Eye (tissue), 1 donor: Measurements from ENCODE around the gene RASAL2.

ENCODE experiments used
- DNase-seq: peaks from one replicate; pipeline ENCODE4 v3.0.0-alpha.2; 2015

RASAL2 gene

DNA sequence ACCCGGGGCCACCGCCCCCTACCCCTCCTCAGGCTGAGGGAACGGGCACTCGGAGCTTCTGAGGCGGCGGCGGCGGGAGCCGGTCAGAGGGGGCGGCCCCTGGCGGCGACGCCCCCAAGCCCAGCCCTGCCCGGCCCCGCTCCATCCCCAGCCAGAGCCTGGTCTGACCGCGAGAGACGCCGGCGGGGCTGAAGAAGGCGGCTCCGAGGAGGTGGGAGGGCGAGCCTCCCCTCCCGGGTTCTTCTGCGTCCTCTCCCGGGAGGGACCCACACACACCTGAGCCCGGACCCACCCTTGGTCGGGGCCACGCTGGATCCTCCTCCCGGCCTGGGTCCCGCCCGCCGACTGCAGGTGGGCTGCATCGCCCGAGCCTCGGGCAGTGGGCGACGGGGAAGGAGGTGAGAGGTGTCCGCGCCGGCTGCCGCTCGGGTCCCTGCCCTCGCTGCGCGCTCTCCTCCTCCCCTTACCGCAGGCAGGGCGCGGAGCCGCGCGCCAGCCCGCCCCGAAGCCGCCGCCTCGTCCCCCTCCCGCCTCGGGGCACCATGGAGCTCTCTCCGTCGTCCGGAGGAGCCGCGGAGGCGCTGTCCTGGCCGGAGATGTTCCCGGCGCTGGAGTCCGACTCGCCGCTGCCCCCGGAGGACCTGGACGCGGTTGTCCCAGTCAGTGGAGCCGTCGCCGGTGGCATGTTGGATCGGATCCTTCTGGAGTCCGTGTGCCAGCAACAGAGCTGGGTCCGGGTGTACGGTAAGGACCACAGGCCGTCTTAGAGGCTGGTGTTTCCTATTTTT, at the start of gene RASAL2:
Gene RASAL2 (plus strand): TSS at position 154 of the 788 bp plus-strand sequence. CDS start 389 bp downstream, at position 543.
- DNase-seq = peak; percentile 92

DNA sequence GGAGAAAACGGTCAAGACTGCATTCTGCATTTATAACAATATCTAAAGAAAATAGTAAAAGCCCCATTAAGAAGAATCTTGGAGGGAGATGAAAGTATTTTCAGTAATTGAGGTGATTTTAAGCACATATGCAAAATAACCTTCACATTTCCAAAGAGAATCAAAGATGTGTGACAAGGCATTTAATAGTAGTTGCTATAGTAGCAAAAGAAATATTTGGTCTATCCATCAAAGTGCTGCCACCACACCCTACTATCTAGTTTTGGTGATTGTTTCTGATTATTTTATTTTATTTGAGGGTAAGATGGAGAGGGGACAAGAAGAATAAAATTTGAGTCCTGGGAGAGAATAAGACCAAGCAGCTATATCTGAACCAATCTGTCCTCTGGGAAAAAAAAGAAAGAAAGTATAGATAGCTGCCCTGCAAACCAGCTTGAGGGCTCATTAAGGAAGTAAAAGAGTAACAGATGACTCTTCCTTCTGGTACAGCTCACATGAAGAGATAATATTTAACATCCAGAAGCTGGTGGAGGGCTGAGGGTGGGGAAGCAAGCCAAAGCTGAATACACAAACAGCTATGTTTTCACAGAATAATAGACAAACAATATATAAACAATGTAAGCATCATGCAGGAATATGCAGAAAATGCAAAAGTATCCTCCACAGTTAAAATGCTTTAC, 47.2 kb upstream of the RASAL2 start:
- no peak for DNase-seq

DNA sequence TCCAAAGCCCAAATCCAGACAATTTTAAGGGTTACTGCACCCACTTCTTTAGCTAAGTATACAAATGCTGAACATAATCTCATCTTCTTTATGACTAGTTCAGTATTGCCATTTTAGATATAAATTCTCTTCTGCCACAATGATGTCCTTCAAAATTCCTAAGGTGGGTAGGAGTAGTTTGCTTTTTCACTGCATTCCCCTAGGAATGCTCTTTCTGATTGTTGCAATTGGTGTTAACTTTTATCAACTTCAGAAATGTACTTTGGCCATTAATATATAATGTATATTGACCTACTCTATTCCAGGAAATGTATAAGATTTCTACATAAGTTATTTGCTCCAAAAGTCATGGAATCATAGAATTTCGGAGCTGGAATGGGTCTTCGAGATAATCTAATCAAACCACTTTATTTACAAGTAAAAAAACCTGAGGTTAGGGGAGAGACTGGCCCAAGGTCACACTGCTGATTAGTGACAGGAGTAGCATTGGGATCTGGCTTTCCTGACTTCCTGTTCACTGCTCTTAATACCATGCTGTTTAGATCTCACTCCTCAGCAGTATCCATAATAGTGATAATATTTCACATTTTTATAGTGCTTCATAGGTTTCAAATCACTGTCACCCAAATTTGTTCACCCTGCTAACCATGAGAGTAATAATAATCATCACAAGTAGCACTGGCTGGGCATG, 46.4 kb upstream of the RASAL2 start:
- no peak for DNase-seq

DNA sequence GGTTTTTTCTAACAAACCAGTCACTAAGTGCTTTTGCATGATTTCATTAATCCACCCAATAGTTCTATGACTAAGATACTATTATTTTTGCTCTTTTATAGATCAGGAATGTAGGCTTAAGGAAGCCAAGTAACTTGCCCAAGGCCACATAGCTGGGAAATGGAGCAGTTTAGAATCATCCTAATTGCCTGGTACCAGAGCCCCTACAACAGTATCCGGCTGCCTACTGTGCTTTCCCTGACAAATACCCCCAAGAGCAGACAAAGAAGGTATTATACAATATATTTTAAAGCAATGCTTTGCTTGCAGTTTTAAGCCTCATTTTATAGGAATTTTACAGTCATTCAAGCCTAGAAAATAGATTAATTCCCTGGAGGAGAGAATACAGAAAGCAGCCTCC, 45.5 kb upstream of the RASAL2 start:
- no peak for DNase-seq

DNA sequence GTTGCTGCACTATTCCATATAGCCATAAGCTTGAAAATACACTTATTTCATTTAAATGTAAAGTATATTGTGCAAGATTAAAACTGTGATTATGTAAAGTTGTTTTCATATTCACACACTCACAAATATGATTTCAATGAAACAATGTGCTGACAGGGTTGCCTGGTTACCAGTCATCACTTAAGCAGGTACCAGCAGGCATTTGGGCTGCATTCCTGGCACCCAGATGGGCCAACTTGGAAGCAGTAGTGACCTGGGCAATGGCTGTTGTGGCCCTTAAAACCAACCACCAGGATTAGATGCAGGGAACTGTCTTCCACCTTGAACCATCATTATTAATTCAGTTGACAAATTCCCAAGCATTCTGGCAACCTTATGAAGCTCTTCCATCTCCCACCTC, 45.0 kb upstream of the RASAL2 start:
- DNase-seq = no peak

DNA sequence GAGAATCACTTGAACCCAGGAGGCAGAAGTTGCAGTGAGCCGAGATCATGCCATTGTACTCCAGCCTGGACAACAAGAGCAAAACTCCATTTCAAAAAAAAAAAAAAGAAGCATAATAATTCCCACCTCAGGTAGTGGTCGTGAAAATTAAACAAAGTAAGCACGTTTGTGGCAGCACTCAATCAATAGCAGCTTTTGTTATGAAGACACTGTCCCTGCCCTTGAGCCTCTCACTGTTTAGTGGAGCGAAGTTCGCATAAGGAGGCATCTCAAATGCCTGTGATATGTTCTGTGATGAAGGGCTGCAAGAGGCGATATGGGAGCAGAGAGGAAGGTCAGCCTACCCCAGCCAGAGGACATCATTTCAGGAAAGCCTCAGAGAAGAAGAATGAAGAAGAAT, 43.8 kb upstream of the RASAL2 start:
- no peak for DNase-seq

DNA sequence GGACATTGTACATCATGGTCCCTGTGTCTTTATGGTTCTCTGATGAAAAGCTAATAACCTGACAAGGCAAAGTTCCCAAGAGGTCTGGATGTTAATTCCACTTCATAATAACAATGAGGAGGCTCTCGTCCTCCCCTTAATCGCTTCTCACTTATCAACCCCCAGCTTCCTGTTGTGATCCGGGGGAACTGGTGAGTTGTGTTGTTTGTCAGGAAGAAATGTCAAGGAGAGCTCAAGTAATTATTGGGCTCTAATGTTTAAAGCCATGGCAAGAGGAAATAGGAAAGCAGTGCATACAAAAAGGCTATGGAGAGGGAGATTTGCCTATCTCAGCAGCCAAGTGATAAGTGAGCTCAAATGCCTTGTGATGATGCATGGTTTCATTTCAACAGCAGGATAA, 42.8 kb upstream of the RASAL2 start:
- no peak for DNase-seq

DNA sequence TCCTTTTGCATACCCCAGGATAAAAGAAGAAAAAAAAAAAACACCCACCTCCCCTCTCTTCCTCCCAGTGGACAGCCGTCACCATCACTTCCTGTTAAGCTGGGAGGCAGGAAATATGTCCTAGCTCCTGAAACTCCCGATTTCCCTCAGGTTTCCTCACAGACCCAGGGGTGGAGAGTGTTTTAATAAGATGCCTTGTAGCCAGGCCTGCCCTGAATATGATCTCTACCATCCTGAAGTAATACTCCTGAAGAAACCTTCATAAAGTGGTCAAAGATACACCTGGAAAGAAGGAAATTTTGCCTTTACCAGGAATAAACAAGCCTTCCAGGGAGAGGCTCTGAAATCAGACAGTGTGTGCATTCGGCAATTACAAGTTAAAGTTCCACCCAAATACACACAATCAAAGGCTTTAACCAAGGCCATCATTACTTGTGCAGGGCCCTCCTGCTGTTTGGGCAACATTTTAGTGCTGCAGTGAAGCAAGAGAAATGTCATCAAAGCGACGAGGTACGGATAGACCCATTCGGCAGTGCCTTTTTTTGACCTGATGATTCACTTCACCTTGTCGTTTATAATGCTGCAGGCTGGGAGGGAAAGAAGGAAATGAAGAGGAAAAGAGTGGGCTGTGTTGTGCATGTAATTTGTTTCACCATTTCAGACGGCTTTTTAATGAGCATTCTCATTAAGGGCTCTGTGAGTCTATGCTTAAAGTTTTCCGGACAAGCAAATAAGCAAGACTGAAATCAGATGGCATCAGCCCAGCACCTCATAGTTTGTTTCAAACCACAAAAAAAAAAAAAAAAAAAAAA, 41.0 kb upstream of the RASAL2 start:
- DNase-seq = peak; percentile 83

DNA sequence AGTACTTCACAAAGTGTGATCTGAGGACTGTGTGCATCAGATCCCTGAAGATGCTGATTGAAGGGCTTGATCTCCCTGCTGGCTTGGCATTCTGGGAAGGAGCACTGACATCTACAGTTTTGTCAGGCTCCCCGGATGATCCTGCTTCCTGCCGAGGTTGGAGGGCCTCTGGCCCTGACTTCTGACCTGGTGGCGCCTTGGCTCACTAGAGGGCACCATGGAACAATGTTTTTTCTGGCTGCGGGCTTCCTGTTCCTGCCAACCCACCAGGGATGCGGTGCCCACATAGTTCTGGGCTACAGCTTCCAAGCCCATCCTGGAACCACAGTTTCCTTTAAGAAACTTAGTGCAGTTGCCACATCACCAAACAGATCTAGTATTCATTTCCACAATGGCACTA, 38.8 kb upstream of the RASAL2 start:
- DNase-seq = no peak

DNA sequence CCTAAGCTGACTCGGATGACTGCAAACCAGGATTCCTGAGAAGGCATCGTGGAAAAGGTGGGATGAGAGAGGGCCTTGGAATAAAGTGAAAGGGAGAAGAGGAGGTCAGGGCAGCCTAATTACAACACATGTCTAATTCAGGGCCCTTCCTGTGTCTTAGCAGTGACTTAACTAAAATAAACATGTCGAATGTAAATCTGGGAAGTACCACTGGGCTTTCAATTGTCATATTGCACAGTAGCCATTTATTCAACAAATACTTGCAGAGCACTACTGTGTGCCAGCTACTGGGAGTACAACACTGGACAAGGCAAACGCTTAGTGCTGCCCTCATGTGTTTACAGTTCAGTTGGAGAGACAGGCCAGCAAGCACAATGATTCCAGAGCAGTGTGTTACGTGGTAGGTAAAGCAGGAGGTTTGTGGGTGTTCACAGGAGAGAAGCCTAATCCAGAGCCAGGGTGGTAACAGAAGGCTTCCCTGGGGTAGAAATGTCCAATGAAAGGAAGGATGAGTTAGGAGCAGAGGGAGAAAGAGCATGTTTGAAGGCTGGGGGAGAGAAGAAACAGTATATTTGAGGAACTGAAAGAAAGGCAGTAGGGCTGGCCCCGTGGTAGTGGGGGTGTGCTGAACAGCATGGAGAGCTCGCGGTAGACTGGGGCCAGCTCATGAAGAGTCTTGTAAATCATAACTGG, 38.0 kb upstream of the RASAL2 start:
- DNase-seq = no peak

DNA sequence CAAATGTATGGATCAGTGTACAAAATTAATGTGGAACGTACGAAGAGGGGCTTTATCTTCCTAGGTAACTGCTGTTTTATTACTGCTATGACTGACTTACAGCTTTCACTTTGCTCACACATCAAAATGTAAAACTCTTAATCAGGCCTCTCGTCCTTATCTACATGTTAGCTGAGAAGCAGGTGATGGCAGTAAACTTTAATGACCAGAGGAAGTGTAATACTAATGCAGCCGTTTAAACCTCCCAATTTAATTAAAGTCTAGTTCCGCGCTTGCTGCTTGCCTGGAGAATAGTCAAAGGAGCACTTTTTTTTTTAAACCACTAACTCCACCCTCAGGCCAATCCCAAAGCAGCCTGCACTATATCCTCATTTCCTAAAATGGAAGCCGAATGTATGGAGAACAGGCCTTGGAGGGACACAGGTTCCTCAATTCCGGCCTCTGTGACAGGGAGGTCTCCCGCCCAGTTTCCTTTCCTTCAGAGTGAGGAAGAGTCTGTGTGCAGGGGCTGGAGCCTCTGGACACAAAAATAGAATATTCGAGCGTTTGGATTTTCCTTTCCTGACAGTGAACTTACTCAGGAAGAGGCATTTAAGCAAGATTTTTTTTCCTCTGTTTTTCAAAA, 36.7 kb upstream of the RASAL2 start:
- DNase-seq = no peak

DNA sequence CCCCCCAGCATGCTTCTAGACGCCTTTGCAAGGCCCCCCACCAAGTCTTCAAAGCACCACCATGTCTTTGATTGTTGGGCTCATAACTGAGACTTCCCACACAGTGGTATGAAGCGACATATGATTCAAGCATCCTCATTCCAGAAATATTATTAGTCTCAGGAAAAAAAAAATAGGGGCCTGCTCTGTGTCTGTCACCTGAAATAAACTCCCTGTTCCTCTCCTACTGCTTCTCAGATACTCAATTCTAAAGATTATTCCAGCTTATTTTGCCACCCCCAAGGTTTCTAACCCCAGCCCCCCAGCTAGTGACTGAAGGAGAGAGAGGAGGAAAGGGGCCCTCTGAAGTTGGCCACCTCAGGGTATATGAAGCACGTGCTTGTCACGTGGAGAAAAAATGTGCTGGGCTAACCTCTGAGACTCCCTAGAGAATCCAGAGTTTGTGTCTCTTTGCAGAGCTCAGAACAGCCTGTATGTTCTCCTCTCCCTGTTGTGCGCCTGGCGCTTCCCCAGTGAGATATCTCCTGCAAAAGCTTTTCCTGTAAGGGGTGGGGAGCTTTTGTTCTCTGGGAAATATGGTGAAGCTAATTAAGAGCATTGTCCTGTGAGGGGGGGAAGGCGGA, 35.9 kb upstream of the RASAL2 start:
- peak; percentile 60 for DNase-seq

DNA sequence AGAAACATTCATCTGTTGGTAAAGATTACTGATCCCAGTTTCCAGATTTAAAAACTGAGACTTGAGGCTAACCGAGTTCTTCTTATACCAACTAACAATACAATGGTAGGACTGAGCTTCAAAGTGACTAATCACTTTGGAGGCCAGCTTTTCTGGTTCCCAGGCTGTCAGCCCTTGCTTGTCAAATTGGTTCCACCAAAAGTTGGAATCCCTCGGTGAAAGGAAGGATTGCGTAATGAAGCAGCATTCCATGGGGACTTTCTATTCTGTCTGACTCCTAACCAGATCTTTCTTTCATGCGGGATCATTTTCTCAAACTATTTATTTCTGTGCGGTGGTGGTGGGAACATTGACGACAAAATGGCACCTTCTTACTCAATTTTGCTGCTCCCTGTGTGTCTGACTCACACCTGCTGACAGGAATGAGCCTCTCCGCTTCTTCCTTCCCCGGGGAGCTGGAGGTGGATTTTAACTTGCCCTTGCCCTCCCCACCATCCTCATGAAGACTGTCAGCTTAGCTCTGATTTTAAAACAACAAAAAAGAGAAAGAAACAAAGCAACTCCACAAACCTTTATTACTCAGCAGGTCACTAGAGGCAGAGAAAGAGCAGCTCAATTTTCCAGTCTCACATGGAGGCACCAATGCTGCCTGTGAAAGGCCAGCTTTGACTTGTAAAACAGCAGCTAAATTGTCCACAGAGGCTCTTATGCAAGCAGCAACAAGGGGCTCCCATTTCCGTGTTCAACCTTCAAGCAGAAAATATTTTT, 32.9 kb upstream of the RASAL2 start:
- DNase-seq = peak; percentile 49

DNA sequence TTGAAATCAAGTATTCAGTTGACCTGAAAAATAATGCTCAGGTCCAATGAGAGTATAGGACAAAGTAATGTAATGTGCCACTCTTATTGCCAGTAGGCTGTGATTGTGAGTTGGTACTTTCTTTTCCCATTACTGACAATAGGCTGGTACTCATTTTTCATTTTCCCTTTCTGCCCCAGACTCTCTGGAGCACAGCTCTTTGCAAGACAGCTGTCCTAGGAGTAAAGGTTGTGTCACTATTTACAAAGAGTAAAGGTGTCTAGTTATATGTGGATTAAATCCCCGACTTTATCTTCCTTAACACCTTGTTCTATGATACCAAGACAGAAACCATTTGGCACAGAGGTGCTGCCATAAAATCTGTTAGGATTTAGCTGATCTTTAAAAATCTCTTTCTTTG, 32.3 kb upstream of the RASAL2 start:
- no peak for DNase-seq

DNA sequence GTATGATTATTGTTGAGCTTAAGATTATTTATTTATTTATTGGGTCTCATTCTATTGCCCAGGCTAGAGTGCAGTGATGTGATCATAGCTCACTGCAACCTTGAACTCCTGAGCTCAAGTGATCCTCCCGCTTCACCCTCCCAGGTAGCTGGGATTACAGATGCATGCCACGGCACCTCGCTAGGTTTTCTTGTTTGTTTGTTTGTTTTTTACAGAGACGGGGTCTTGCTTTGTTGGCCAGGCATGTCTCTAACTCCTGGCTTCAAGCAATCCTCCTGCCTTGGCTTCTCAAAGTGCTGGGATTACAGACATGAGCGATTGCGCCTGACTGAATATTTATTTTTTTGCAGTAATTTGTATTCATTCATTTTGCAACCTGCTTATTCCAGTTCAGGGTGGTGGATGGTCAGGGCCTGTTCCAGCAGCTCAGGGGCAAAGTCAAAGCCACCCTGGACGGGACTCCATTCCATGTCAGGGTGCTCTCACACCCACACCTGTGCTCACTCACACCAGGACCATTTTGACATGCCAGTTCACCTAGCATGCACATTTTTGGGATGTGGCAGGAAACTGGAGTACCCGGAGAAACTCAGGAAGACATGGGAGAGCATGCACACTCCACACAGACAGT, 29.6 kb upstream of the RASAL2 start:
- no peak for DNase-seq

DNA sequence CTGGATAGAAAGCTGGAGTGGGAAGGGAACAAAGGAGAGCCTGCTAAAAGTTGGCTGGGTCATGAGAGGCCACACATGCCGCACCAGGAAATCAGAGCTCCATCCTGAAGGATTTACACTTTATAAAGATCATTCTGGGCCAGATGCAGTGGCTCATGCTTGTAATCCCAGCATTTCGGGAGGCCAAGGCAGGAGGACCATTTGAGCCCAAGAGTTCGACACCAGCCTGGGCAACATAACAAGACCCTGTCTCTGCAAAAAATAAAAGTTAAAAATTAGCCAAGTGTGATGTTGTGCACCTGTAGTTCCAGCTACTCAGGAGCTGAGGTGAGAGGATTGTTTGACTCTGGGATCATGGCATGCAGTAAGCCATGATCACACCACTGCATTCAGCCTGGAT, 28.7 kb upstream of the RASAL2 start:
- no peak for DNase-seq

DNA sequence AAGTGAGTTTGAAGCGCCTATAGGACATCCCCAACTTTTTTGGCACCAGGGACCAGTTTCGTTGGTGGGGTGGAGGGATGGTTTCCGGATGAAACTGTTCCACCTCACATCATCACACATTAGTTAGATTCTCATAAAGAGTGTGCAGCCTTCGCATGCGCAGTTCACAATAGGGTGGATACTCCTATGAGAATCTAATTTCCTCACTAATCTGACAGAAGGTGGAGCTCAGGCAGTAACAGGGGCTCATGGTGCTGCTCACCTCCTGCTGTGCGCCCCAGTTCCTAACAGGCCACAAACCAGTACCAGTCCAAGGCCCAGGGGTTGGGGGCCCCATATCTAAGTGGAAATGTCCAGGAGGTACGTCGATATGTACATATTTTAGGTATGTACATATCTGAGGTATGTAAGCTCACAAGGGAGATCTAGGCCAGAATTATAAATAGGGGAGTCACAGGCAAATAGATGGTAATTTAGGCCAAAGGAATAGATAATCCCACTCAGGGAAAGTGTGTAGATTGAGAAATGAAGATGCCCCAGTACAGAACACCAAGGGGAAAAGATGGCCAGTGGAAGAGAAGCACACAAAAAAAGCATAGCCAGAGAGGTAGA, 27.5 kb upstream of the RASAL2 start:
- DNase-seq = no peak

DNA sequence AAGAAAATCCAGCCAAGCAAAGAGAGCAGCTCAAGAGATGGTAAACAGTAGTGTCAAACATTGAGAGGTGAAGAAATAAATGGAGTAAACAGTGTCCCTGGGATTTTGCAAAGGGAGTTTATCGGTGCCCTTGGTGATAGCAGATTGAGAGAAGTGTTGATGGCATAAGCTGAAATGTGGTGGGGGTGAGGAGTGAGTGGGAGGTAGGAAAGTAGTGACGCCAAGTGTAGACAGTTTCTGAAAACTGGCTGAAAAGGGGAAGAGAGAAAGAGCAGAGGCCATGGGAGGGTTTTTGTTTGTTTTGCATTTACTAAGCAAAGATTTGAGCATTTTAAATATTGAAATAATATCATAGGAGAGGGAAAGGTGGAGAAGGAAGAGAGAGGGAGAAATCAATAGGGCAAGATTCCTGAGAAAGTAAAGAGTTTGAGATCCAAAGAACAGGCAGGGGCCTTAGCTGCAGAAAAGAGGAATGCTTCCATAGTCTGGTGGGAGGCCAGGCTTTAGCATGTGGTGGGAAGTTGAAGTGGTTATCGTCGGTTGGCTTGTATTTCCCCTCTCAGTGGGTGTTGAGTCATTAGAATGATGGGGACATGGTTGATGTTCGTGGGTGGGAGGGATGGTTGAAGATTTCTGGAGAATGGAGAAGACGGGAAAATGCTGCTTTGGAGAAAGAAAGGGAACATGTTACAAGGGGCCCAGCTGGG, 26.8 kb upstream of the RASAL2 start:
- no peak for DNase-seq

DNA sequence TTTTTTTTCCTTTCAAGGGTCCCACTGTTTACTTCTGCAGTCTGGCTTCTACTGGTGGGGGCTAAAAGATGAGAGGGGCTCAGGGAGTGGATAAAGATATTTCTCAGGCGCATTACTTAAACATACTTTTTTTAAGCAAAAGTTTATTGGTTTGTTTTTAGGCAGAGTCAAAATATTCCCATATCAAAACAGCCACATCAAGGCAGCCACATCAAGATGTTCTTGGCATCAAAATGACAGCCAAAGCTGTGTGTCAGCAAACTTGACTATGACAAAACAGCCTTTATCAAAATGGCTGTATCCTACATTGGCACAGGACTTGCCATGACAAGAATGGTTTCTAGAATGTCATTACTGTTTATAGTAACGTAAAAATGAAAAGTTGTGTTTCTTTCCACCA, 22.1 kb upstream of the RASAL2 start:
- no peak for DNase-seq
